GM03348 (cell line): ENCODE measurements around the gene EBF4.
A peak's percentile ranks its signal among the peaks of the same experiment; 100 is the strongest.

Source experiments
- DNase-seq: peaks from one replicate; pipeline ENCODE4 v3.0.0; 2012; ENCODE audit warnings: low spot score

Gene EBF4

GRCh38 chr20:2742934-2743559, 50.5 kb downstream of the EBF4 start:
- peak; percentile 82 for DNase-seq

- no peak for DNase-seq
Measured at GRCh38 chr20:2745060-2745910, 52.7 kb downstream of the EBF4 start.

GRCh38 chr20:2745936-2746635, 53.5 kb downstream of the EBF4 start:
- DNase-seq = no peak

- DNase-seq = no peak
Measured at GRCh38 chr20:2746636-2747265, 54.2 kb downstream of the EBF4 start.

GRCh38 chr20:2747676-2748235, 55.2 kb downstream of the EBF4 start:
- no peak for DNase-seq

- DNase-seq = no peak
Measured at GRCh38 chr20:2748551-2749342, 56.2 kb downstream of the EBF4 start.

GRCh38 chr20:2749343-2749950, 56.9 kb downstream of the EBF4 start:
- no peak for DNase-seq

- DNase-seq = no peak
Measured at GRCh38 chr20:2749951-2750490, 57.4 kb downstream of the EBF4 start.

- peak; percentile 55 for DNase-seq
Measured at GRCh38 chr20:2750491-2751251, 58.1 kb downstream of the EBF4 start.

- DNase-seq = no peak
Measured at GRCh38 chr20:2751347-2751877, 58.8 kb downstream of the EBF4 start.

- DNase-seq = peak; percentile 76
Measured at GRCh38 chr20:2751878-2752566, 59.4 kb downstream of the EBF4 start.

- DNase-seq = peak; percentile 79
Measured at GRCh38 chr20:2752567-2753460, 60.2 kb downstream of the EBF4 start.

- DNase-seq = no peak
Measured at GRCh38 chr20:2753461-2754040, 61.0 kb downstream of the EBF4 start.

GRCh38 chr20:2754424-2754823, 61.8 kb downstream of the EBF4 start:
- DNase-seq = no peak

- no peak for DNase-seq
Measured at GRCh38 chr20:2755451-2756055, 63.0 kb downstream of the EBF4 start.

- DNase-seq = peak; percentile 77
Measured at GRCh38 chr20:2756056-2756611, 63.6 kb downstream of the EBF4 start.

- peak; percentile 2 for DNase-seq
Measured at GRCh38 chr20:2757001-2757400, 64.4 kb downstream of the EBF4 start.
